GM12878 (cell line): ENCODE data around the gene BNIP5. TPM values are rescaled to one million over a fixed set of nuclear protein-coding genes. Genes with fewer than 3 reads are reported as not detected.

Source experiments
- BHLHE40 ChIP-seq, 2 experiments: fragments of 450-650 bp in 1 of 2; IDR thresholded peaks; 2 replicates each; pipeline ENCODE4 v1.6.1; 2011 to 2017; ENCODE audit warnings: low read depth in 2 of 2, borderline replicate concordance in 1 of 2, improper control_type of control experiment in 1 of 2, low read length in 1 of 2, mild to moderate bottlenecking in 1 of 2
- BRCA1 ChIP-seq: IDR thresholded peaks from 2 replicates; pipeline ENCODE4 v1.6.1; 2011; ENCODE audit warnings: low read depth, low read length, improper control_type of control experiment
- CBFB ChIP-seq: IDR thresholded peaks from 2 replicates; pipeline ENCODE4 v1.6.1; 2016; ENCODE audit warnings: antibody characterized with exemption, low read depth
- CEBPB ChIP-seq, 2 experiments: fragments of 150-350 bp in 1 of 2; IDR thresholded peaks; 2 replicates each; pipeline ENCODE4 v1.6.1; 2012 to 2014; ENCODE audit warnings: low read depth in 2 of 2, low read length in 2 of 2, borderline replicate concordance in 1 of 2, inconsistent platforms in 1 of 2
- CHD2 ChIP-seq: IDR thresholded peaks from 2 replicates; pipeline ENCODE4 v1.6.1; 2011; ENCODE audit warnings: low read depth, low read length, improper control_type of control experiment, borderline replicate concordance
- ESRRA ChIP-seq: IDR thresholded peaks from 2 replicates; pipeline ENCODE4 v1.6.1; 2012; ENCODE audit warnings: mild to moderate bottlenecking, low read length, improper control_type of control experiment
- IKZF1 ChIP-seq: fragments of 450-650 bp; conservative IDR thresholded peaks from 2 replicates; pipeline ENCODE4 v1.6.1; 2017; ENCODE audit warnings: antibody characterized with exemption, mild to moderate bottlenecking
- IRF4 ChIP-seq: IDR thresholded peaks from 2 replicates; pipeline ENCODE4 v1.6.1; 2011; ENCODE audit warnings: low read depth, low read length
- KLF5 ChIP-seq: fragments of 450-650 bp; IDR thresholded peaks from 2 replicates; pipeline ENCODE4 v1.6.1; 2014; ENCODE audit warnings: mild to moderate bottlenecking; ENCODE audit not compliant: partially characterized antibody
- MEF2A ChIP-seq: IDR thresholded peaks from 2 replicates; pipeline ENCODE4 v1.6.1; 2011; ENCODE audit warnings: low read depth, mild to moderate bottlenecking, low read length, moderate library complexity; ENCODE audit not compliant: insufficient read depth
- RB1 ChIP-seq: fragments of 450-650 bp; formaldehyde crosslinking; IDR thresholded peaks from 2 replicates; pipeline ENCODE4 v1.6.1; 2017; ENCODE audit warnings: mild to moderate bottlenecking, borderline replicate concordance
- SIX5 ChIP-seq: IDR thresholded peaks from 2 replicates; pipeline ENCODE4 v1.6.1; 2011; ENCODE audit warnings: mild to moderate bottlenecking, low read depth, low read length, moderate library complexity; ENCODE audit not compliant: severe bottlenecking
- SUPT20H ChIP-seq: IDR thresholded peaks from 2 replicates; pipeline ENCODE4 v1.6.1; 2011; ENCODE audit warnings: low read depth, mild to moderate bottlenecking, low read length, moderate library complexity, borderline replicate concordance; ENCODE audit not compliant: control insufficient read depth
- TARDBP ChIP-seq: IDR thresholded peaks from 2 replicates; pipeline ENCODE4 v1.6.1; 2016; ENCODE audit warnings: borderline replicate concordance
- YBX1 ChIP-seq: fragments of 450-650 bp; IDR thresholded peaks from 2 replicates; pipeline ENCODE4 v1.6.1; 2016; ENCODE audit warnings: antibody characterized with exemption
- YY1 ChIP-seq: IDR thresholded peaks from 2 replicates; pipeline ENCODE4 v1.6.1; 2011; ENCODE audit warnings: low read depth, mild to moderate bottlenecking, low read length
- ZNF622 ChIP-seq: fragments of 450-650 bp; IDR thresholded peaks from 2 replicates; pipeline ENCODE4 v1.6.1; 2017; ENCODE audit warnings: mild to moderate bottlenecking, inconsistent platforms
- ZZZ3 ChIP-seq: IDR thresholded peaks from 2 replicates; pipeline ENCODE4 v1.6.1; 2011; ENCODE audit warnings: low read depth; ENCODE audit not compliant: control insufficient read depth, insufficient read length
- polyA plus RNA-seq, 11 experiments: library from polyadenylated mRNA; depleted of rRNA in 4 of 11; unstranded in 6 of 11; stranded (reverse) in 5 of 11; fragments of >200 nt; fragmentation: Nextera tagmentation in 4 of 11; fragmentation: Illumina TruSeq in 1 of 11; extraction: Ambion mirVana in 4 of 11; extraction: Trizol in 1 of 11; gene quantifications; 1 replicate in 1 of 11; 2 replicates in 10 of 11; pipeline versions ENCODE4 v1.2.1 to v1.2.3, GENCODE V29; 2011 to 2016; ENCODE audit warnings: inconsistent platforms in 2 of 11, missing spikeins in 2 of 11, low read depth in 1 of 11
- total RNA-seq, 4 experiments: library from RNA; depleted of rRNA in 3 of 4; stranded (reverse); fragments of >200 nt in 3 of 4; fragmentation: Illumina TruSeq in 1 of 4; extraction: Trizol in 1 of 4; gene quantifications; 2 replicates each; pipeline versions ENCODE4 v1.2.1 to v1.2.3, GENCODE V29; 2013 to 2021
- TF ChIP-seq, protein P1 (sequence below): IDR thresholded peaks from 2 replicates; pipeline ENCODE4 v1.6.1; 2012; ENCODE audit warnings: improper control_type of control experiment, low read depth, low read length; ENCODE audit not compliant: insufficient replicate concordance
- TF ChIP-seq, protein P2 (sequence below): IDR thresholded peaks from 2 replicates; pipeline ENCODE4 v1.6.1; 2012; ENCODE audit warnings: mild to moderate bottlenecking, low read depth, low read length
- TF ChIP-seq, protein P3 (sequence below): IDR thresholded peaks from 2 replicates; pipeline ENCODE4 v1.6.1; 2012; ENCODE audit warnings: low read depth, low read length, improper control_type of control experiment

The BNIP5 gene
- total and polyA plus RNA-seq, 10 of the 15 experiments (the other 5 are each of a cell fraction or from before 2014, with no cell fraction given) = 0.02 to 0.68 (median 0.05) TPM; not detected in 2

DNA sequence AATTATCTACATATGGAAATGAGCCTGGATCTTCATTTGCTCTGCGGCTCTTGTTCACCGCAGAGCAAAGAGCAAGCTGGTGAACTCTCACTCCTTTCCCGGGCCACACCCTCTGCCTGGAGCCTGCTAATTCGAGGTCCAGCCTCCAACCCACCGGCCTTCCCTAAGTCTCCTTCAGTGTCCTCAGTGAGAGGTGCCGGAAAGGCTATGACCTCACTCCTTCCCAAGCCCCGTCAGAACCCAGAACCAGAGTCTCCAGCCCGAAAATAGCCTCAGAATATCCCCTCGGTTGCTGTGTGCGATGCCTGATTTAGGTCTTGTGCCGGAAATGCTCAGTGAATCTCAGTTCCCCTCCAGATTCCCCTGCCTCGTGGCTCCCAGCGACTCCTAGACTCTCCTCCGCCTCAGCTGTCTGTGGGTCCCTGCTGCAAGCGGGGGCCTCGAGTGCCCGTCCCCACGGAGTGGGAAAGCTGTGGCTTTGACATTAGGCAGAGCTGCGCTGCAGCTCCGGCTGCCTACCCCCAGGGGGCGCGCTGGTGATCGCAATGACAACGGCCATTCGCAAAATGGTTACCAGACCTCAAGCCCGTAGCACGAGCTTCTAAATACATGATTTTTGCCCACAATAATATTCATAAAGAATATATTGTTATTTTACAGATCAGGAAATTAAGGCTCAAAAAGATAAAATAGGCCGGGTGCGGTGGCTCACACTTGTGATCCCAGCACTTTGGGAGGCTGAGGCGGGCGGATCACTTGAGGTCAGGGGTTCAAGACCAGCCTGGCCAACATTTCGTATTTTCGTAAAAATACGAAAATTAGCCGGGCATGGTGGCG lies 4.1 kb upstream of the BNIP5 start (continued):
- TF ChIP-seq, protein P1, sequence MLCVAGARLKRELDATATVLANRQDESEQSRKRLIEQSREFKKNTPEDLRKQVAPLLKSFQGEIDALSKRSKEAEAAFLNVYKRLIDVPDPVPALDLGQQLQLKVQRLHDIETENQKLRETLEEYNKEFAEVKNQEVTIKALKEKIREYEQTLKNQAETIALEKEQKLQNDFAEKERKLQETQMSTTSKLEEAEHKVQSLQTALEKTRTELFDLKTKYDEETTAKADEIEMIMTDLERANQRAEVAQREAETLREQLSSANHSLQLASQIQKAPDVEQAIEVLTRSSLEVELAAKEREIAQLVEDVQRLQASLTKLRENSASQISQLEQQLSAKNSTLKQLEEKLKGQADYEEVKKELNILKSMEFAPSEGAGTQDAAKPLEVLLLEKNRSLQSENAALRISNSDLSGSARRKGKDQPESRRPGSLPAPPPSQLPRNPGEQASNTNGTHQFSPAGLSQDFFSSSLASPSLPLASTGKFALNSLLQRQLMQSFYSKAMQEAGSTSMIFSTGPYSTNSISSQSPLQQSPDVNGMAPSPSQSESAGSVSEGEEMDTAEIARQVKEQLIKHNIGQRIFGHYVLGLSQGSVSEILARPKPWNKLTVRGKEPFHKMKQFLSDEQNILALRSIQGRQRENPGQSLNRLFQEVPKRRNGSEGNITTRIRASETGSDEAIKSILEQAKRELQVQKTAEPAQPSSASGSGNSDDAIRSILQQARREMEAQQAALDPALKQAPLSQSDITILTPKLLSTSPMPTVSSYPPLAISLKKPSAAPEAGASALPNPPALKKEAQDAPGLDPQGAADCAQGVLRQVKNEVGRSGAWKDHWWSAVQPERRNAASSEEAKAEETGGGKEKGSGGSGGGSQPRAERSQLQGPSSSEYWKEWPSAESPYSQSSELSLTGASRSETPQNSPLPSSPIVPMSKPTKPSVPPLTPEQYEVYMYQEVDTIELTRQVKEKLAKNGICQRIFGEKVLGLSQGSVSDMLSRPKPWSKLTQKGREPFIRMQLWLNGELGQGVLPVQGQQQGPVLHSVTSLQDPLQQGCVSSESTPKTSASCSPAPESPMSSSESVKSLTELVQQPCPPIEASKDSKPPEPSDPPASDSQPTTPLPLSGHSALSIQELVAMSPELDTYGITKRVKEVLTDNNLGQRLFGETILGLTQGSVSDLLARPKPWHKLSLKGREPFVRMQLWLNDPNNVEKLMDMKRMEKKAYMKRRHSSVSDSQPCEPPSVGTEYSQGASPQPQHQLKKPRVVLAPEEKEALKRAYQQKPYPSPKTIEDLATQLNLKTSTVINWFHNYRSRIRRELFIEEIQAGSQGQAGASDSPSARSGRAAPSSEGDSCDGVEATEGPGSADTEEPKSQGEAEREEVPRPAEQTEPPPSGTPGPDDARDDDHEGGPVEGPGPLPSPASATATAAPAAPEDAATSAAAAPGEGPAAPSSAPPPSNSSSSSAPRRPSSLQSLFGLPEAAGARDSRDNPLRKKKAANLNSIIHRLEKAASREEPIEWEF = no peak
- TF ChIP-seq ZZZ3 = no peak
- TF ChIP-seq, protein P2, sequence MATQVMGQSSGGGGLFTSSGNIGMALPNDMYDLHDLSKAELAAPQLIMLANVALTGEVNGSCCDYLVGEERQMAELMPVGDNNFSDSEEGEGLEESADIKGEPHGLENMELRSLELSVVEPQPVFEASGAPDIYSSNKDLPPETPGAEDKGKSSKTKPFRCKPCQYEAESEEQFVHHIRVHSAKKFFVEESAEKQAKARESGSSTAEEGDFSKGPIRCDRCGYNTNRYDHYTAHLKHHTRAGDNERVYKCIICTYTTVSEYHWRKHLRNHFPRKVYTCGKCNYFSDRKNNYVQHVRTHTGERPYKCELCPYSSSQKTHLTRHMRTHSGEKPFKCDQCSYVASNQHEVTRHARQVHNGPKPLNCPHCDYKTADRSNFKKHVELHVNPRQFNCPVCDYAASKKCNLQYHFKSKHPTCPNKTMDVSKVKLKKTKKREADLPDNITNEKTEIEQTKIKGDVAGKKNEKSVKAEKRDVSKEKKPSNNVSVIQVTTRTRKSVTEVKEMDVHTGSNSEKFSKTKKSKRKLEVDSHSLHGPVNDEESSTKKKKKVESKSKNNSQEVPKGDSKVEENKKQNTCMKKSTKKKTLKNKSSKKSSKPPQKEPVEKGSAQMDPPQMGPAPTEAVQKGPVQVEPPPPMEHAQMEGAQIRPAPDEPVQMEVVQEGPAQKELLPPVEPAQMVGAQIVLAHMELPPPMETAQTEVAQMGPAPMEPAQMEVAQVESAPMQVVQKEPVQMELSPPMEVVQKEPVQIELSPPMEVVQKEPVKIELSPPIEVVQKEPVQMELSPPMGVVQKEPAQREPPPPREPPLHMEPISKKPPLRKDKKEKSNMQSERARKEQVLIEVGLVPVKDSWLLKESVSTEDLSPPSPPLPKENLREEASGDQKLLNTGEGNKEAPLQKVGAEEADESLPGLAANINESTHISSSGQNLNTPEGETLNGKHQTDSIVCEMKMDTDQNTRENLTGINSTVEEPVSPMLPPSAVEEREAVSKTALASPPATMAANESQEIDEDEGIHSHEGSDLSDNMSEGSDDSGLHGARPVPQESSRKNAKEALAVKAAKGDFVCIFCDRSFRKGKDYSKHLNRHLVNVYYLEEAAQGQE = no peak
- TF ChIP-seq CBFB = 0 out of 2 replicates have a peak, but pooled peaks have one; percentile 45
- TF ChIP-seq, protein P3, sequence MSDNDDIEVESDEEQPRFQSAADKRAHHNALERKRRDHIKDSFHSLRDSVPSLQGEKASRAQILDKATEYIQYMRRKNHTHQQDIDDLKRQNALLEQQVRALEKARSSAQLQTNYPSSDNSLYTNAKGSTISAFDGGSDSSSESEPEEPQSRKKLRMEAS = peak; percentile 78; the same call in 1 of the 2 replicates
- TF ChIP-seq IKZF1 = peak; percentile 65; the same call in 1 of the 2 replicates
- peak; percentile 61; the same call in 1 of the 2 replicates for TF ChIP-seq IRF4
- TF ChIP-seq YBX1 = no peak
- no peak for TF ChIP-seq CHD2
- TF ChIP-seq SUPT20H = no peak
- TF ChIP-seq CEBPB (IDR thresholded peaks at IDR 0.05; ENCODE audit: borderline replicate concordance in 1 of 2, low read depth in 2 of 2, low read length in 2 of 2) = no peak
- TF ChIP-seq YY1 = peak; percentile 97
- TF ChIP-seq MEF2A = peak; percentile 72; the same call in 1 of the 2 replicates
- TF ChIP-seq BHLHE40 (IDR thresholded peaks at IDR 0.05; ENCODE audit: borderline replicate concordance in 1 of 2, low read depth in 2 of 2, low read length in 1 of 2) = peak; percentile 36 to 58; a peak in 2 of 4 replicates
- no peak for TF ChIP-seq KLF5
- TF ChIP-seq ZNF622 = no peak
- TF ChIP-seq RB1 = no peak
- no peak for TF ChIP-seq TARDBP
- no peak for TF ChIP-seq BRCA1
- TF ChIP-seq ESRRA = no peak
- no peak for TF ChIP-seq SIX5
